Pancreas (tissue), 10 donors: Measurements from ENCODE around the gene ASNS. TPM values are rescaled to one million over a fixed set of nuclear protein-coding genes. Genes with fewer than 3 reads are reported as not detected.
"Not testable (repeated sequence)": the region's sequence is repeated elsewhere in the genome, so short reads cannot be mapped to it uniquely, and the experiment has no call there.

Experiments used
- ATAC-seq, 4 donors: fragments of 200-7000 bp; cut with Tn5 transposase; one replicate each; pipeline versions ENCODE4 v1.8.0 to v1.9.1; 2020; ENCODE audit warnings: mild to moderate bottlenecking in 4 of 4, moderate library complexity in 4 of 4
- DNase-seq, 6 donors: peaks; one replicate each; pipeline ENCODE4 v3.0.0-alpha.2; 2020
- FAIRE-seq: peaks from 2 replicates; lab custom pipeline; 2012; peaks lifted over from hg19 to GRCh38; lab: Jason Lieb, UNC
- H3K27ac ChIP-seq, 4 donors: fragments of 200-600 bp; sonication (generic); 1 replicate in 3 of 4; 2 replicates in 1 of 4; pipeline versions ENCODE4 v1.5.0 to v1.8.0; 2020
- H3K27me3 ChIP-seq, 4 donors: fragments of 200-600 bp; one replicate each; pipeline ENCODE4 v1.8.0; 2021
- H3K36me3 ChIP-seq, 3 donors: fragments of 200-600 bp; sonication (generic) in 1 of 3; one replicate each; pipeline versions ENCODE4 v1.5.0 to v1.8.0; 2020 to 2021
- H3K4me1 ChIP-seq, 3 donors: fragments of 200-600 bp; one replicate each; pipeline ENCODE4 v1.8.0; 2021
- H3K4me3 ChIP-seq, 4 donors: fragments of 200-600 bp; sonication (generic) in 2 of 4; one replicate each; pipeline versions ENCODE4 v1.5.0 to v1.8.0; 2020 to 2021
- H3K9me3 ChIP-seq, 4 donors: fragments of 200-600 bp; one replicate each; pipeline ENCODE4 v1.8.0; 2021
- CTCF ChIP-seq, 4 donors: fragments of 200-600 bp; sonication (generic) in 3 of 4; IDR thresholded peaks; one replicate each; pipeline versions ENCODE4 v1.5.0 to v1.8.0; 2021; ENCODE audit warnings: antibody characterized with exemption in 4 of 4
- WGBS, 2 donors: extraction: QIAGEN DNeasy Blood & Tissue Kit; methylation state at CpG; one replicate each; pipeline ENCODE4 v1.1.7; 2013; 5-methylcytosine and 5-hydroxymethylcytosine counted together
- intact Hi-C, 3 donors: fragments of 100-400 bp; cut with DNase I; formaldehyde crosslinking; loops; one replicate each; pipeline versions ENCODE4 v1.11.1 to v1.14.2; 2022
- polyA plus RNA-seq, 2 donors: library from polyadenylated mRNA; stranded (reverse); fragments of 200-250 nt; gene quantifications; one replicate each; pipeline ENCODE4 v1.2.3, GENCODE V29; 2013
- total RNA-seq, 6 donors: library from RNA; stranded (reverse); fragmentation: NEBNext Ultra II Directional in 4 of 6; extraction: Animal tissue kit (Norgen Biotek cat#: 25700) in 4 of 6; gene quantifications; one replicate each; pipeline versions ENCODE4 v1.2.1 to v1.2.4, GENCODE V29; 2021 to 2023
- donor health status: healthy with polysubstance abuse.
- donor health status: DM: no; HTN: no; CAD: no; lungs with moderate emphysema.
- donor health status: DM: no; HTN: no; CAD: no.
- donor health status: control.
- donor health status: control.
- donor health status: Bipolar disorder and iron deficiency.
- donor health status: DM: yes; HTN: yes; CAD: no.
- donor health status: DM: no; HTN: no; CAD: no.
- donor health status: DM: no; HTN: no; CAD: no.
- donor health status: DM: yes; HTN: yes; CAD: no.

ASNS gene
- total and polyA plus RNA-seq, 8 donors, result 10.3 to 232 (median 24.7) TPM

- FAIRE-seq, result peak; percentile 63
- no peak for TF ChIP-seq CTCF (IDR thresholded peaks at IDR 0.05)
- no peak overlapping the region for H3K27ac ChIP-seq
- 79 to 84% methylated on average over 4 of the region's 4 CpGs for WGBS, 2 donors
- no peak for DNase-seq
- H3K9me3 ChIP-seq, result no peaks in the 10 kb centered on the region
- H3K27me3 ChIP-seq, result no peaks in the 10 kb centered on the region
- peaks cover 0 to under 1% (median 0%) of the 10 kb centered on the region in 3 donors for H3K4me1 ChIP-seq
- peaks cover 0 to under 1% (median 0%) of the 10 kb centered on the region in 3 donors for H3K36me3 ChIP-seq
- intact Hi-C loops, result no loop called here
- no peak overlapping the region for H3K4me3 ChIP-seq
- ATAC-seq, result no peak
Measured at GRCh38 chr7:97859606-97860204, 12.5 kb downstream of the ASNS start.

- H3K4me1 ChIP-seq, result no peaks in the 10 kb centered on the region
- peaks cover 0 to 14% (median 7%) of the 10 kb centered on the region in 3 donors for H3K36me3 ChIP-seq
- ATAC-seq, result no peak
- DNase-seq, result no peak
- FAIRE-seq, result no peak
- 94% methylated on average over 2 of the region's 2 CpGs for WGBS, 2 donors
- H3K27ac ChIP-seq, result no peak overlapping the region
- H3K4me3 ChIP-seq, result no peak overlapping the region
- H3K27me3 ChIP-seq, result no peaks in the 10 kb centered on the region
- H3K9me3 ChIP-seq, result no peaks in the 10 kb centered on the region
- no peak for TF ChIP-seq CTCF (IDR thresholded peaks at IDR 0.05)
- intact Hi-C loops, result no loop called here
Measured at GRCh38 chr7:97858221-97858620, 14.0 kb downstream of the ASNS start.

- no peak for DNase-seq
- intact Hi-C loops, result no loop called here
- Histone ChIP-seq H3K27me3 (no peaks in the 10 kb centered on the region), H3K36me3 (peaks cover 0 to 16% (median 7%) of the 10 kb centered on the region in 3 donors), H3K9me3 (no peaks in the 10 kb centered on the region), H3K27ac (no peak overlapping the region), H3K4me3 (no peak overlapping the region), H3K4me1 (no peaks in the 10 kb centered on the region)
- WGBS, 2 donors, result 76 to 80% methylated on average over 5 of the region's 5 CpGs
- no peak for FAIRE-seq
- no peak for ATAC-seq
- no peak for TF ChIP-seq CTCF (IDR thresholded peaks at IDR 0.05)
Measured at GRCh38 chr7:97857544-97857943, 14.7 kb downstream of the ASNS start.

- Histone ChIP-seq H3K4me3 (no peak overlapping the region), H3K9me3 (no peaks in the 10 kb centered on the region), H3K36me3 (peaks cover 0 to 29% (median 7%) of the 10 kb centered on the region in 3 donors), H3K27ac (no peak overlapping the region), H3K27me3 (no peaks in the 10 kb centered on the region), H3K4me1 (peaks cover 0 to 4% (median 0%) of the 10 kb centered on the region in 3 donors)
- ATAC-seq (no peak), FAIRE-seq (no peak), DNase-seq (no peak)
- intact Hi-C loops, result no loop called here
- TF ChIP-seq CTCF (IDR thresholded peaks at IDR 0.05), result no peak
- WGBS, 2 donors, result 77 to 85% methylated on average over 2 of the region's 2 CpGs
Measured at GRCh38 chr7:97851683-97852082, 20.5 kb downstream of the ASNS start.

- H3K9me3 ChIP-seq, DNase-seq, FAIRE-seq, H3K27me3 ChIP-seq, H3K4me1 ChIP-seq, ATAC-seq, H3K27ac ChIP-seq, H3K4me3 ChIP-seq, intact Hi-C loops: not testable (repeated sequence)
- WGBS, 2 donors, result 79 to 83% methylated on average over 2 of the region's 4 CpGs
- H3K36me3 ChIP-seq, result peaks cover 0 to 29% (median 7%) of the 10 kb centered on the region in 3 donors
Measured at GRCh38 chr7:97850262-97851031, 21.8 kb downstream of the ASNS start.
